NCI-H345 treated with DMSO at 0.1 percent for 48 hours (cell line): ENCODE data around the gene DYNC1H1.

Experiments
- DNase-seq: peaks from one replicate; lab custom pipeline; 2025; ENCODE audit not compliant: unreplicated experiment; lab: John Stamatoyannopoulos, UW

DYNC1H1 gene

DNA sequence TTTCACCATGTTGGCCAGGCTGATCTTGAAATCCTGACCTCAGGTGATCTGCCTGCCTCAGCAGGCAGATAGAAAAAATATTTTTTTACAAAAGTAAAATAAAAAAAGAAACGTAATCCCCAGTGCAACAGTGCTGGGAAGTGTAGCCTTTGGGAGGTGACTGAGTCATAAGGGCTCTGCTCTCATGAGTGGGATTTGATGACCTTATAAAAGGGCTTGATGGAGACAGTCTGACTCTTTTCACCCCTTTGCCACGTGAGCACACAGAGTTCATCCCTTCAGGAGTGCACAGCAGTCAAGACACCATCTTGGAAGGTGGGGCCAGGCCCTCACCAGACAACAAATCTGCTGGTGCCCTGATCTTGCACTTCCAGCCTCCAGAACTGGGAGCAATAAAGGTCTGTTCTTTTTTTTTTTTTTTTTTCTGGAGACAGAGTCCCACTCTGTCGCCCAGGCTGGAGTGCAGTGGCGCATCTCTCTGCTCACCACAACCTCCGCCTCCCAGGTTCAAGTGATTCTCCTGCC is 24.7 kb upstream of the DYNC1H1 start:
- DNase-seq, result no peak

DNA sequence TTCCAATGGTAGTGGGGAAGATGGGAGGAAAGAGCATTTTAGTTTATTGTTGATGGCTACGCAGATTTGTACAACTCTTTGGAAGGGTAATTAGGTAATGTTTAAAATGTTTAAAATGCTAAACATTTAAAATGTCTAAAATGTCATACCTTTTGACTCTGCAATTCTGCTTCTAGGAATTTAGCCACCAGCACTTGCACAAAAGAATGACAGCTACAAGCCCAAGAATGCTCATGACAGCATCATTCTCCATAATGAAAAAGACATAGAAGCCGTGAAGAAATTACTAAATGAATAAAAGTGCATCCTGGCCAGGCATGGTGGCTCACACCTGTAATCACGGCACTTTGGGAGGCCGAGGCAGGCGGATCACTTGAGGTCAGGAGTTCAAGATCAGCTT is 19.9 kb upstream of the DYNC1H1 start:
- DNase-seq, result no peak

DNA sequence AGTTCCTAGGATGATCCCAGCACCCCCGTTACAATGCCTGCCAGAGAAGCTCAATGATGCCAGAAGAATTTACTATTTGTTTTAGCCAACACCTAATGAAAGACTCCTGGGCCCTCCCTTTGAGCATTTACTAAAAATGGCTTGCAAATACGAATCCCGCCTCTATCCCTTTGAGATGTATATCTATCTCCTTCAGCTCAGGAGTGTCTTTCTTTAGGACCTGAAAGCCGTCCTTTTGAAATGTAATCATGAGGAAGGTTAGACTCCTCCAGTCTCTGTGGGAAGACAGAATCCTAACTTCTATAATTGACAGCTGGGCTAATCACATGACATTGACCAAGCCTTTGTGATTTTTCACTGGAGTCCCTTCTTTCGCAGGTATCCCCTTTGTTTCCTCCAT is 19.2 kb upstream of the DYNC1H1 start:
- no peak for DNase-seq

DNA sequence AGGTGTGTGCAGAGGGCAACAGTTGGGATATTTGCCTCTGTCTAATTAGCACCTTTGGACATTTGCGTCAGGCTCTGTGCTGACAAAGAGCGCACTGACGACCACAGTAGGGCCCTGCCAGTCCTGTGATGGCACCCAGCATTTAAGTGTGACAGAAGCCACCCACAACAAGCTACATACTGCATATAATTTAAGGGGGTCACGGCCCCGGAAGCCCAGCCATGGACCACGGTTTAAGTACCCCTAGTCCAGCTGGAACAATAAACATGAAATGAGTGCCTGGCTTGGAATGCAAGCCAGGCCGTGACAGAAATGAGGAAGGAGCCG is 16.8 kb upstream of the DYNC1H1 start:
- DNase-seq, result no peak

DNA sequence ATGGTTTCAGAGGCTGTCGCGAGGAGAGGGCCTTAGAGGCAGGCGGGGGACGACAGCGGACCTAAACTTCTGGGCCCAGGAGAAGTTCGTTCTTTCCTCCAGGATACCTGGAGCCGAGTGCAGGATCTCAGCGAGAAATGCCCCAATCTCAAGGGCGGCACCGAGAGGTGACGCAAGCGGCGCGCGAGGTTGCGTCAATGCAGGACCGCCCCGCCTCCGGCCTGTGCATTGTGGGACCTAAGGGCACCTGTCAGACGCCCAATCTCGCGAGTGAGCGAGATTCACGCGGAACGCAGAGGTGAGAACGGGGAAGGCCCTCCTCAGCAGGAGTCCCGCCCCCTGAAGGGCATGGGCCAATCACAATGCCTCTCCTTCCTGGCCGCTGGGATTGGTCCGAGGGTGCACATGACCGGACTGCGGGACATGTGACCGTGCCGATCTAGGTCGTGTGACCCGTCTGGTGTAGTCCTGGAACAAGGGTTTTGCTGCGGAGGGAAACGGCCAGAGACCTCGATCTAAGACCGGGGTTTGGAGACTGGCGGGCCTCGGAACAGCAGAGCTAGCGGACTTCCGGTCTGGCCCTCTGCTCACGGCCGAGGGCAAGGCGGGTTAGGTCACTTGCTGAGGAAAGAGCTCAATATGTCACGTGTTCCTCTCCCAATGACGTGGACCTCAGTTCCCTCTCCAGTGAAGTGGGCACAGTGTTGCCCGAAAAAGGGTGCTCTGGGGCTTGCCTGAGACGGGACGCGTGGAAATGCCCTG is 16.3 kb upstream of the DYNC1H1 start:
- DNase-seq, result peak; percentile 98

DNA sequence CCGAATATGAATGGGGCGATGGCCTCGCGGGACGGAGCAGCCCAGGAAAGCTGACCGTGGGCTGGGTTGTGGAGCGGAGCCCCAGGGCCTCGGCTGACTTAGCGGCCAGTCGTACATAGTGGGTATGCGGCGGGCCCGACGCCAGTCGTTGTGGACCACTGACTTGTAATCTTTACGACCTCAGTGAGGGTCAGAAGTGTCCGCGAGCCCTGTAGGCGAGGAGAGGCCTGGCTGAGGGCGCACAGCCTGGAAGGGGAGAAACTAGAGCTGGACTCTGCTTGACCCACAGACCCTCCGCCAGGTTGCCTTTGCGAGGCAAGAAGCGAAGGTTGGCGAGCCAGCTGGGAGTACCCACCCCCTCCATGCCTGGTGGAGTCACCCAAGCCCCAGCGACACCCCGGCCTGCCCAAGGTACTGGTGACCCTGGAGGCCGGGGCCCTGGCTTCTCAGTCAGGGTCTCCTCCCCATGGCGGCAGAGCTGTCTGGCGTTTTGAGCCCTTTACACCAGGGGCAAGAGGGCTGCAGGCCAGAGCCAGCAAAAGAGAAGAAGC is 15.6 kb upstream of the DYNC1H1 start:
- DNase-seq, result no peak

DNA sequence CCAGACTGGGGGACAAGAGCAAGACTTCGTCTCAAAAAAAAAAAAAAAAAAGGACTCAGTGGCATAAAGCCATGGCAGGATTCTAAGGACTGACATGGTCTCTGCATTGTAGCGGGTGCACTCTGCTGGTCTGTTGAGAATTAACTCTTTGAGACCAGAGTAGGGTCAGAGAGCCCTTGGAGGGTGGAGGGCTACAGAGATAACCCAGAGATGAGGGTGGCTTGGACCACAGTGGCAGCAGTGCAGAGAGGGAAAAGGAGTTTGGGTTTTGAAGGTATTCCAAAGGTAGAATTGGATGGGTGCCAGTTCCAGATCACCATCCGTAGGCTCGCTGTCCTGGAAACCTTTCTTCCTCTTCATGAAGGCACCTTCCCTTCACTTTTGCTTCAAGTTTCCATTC is 14.3 kb upstream of the DYNC1H1 start:
- no peak for DNase-seq

DNA sequence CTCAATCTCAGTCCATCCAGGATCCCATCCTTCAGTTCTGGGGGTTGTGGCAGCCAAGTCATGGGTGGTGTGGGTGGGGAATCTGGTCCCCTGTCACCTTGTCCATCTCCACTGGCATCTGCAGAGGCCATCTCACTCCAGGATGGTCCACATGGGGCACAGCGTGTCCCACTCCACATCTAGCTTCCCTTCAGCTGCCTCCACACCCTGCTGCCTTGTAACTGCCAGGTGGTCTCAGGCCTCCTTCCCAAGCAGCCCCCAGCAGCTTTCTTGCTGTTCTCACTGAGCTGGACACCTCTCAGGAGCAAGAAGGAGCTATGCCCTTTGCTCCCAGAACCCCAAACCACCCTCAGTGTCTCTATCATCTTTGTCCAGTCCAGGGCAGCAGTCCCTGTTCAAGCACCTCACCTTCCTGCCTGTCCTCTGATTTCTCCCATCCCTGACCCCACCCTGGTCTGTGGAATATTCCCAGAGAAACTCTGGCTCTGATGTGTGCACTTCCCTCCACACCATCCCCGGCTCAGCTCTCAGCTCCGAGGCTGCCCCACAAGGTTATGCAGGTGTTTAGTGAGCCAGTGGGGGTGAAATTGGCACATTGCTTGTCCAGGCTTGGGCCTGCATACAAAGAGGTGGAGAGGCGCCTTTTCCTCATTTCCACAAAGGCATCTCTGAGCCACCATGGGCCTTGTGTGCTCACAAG is 13.7 kb upstream of the DYNC1H1 start:
- no peak for DNase-seq

DNA sequence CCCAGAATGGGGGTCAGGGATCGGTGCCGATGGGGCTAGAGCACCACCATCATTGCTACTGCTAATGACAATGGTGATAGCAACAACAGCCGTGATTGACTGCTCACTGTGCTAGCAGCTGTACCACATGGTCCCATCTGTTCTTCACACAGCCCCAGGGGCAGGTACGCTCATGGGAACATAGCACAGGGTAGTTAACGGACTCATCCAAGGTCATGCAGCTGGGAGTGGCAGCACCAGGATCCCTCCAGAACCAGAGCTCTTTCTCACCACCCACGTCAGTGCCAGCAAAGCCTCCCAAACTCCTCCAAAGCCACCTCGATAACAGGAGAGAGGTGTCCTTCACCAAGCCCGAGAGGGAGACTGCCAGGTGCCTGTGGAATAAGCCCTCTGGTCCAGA is 11.2 kb upstream of the DYNC1H1 start:
- DNase-seq, result no peak

DNA sequence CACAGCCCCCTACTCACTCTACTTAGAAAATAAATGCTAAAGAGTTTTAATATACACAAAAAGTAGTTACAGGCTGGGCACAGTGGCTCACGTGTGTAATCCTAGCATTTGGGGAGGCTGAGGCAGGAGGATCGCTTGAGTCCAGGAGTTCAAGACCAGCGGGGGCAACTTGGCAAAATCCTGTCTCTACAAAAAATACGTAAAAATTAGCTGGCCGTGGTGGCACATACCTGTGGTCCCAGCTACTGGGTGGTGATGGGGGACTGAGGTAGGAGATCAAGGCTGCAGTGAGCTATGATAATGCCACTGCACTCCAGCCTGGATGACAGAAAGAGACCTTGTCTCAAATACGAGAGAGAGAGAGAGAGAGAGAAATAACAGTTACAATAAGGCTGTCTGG is 9.9 kb upstream of the DYNC1H1 start:
- no peak for DNase-seq

DNA sequence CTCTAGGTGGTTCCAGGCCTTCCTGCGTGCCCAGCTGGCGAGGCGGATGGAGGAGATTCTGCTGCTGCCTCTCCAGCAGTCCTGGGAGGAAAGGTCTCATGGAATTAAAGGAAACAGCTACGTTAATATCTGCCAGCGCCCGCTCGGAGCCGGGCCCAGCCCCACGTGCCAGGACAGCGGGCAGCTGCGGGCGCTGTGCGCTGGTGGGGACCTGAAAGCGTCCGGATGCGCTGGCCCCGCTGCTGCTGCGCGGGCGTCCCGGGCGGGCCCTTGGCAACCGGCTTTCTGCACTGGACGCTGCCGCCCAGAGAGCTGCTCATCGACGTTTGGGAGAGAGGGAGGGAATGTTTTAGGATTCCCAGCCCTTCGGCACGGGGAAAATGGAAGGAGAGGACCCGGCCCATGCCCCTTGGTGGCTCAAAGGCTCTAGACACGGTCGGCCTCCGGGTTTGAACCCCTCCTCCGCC is 8.6 kb upstream of the DYNC1H1 start:
- DNase-seq, result no peak

DNA sequence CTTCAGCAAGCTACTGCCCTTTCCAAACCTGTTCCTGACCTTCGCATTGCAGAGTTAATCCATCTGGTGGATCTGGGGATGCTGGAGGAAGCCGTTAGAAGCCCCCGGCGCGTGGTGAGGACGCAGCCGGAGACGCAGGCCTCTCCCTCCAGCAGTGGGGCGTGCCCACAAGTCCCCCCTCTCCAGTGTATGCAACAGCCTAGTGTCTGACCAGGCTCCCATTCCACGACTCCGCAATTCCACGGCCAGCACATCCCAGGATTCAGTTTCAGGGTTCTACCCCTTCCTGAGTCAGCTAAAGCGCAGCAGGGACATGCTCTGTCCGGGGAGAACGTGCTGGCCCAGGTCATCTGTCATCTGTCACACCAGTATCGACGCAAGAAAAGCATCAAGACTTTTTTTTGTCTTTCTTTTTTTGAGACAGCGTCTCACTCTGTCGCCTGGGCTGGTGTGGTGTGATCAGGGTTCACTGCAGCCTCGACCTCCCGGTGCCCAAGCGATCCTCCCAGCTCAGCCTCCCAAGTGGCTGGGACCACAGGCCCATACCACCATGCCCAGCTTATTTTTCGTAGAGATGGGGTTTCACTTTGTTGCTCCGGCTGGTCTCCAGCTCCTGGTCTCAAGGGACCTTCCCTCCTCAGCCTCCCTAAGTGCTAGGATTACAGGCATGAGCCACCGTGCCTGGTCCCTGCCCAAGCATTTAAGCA is 8.0 kb upstream of the DYNC1H1 start:
- DNase-seq, result no peak

DNA sequence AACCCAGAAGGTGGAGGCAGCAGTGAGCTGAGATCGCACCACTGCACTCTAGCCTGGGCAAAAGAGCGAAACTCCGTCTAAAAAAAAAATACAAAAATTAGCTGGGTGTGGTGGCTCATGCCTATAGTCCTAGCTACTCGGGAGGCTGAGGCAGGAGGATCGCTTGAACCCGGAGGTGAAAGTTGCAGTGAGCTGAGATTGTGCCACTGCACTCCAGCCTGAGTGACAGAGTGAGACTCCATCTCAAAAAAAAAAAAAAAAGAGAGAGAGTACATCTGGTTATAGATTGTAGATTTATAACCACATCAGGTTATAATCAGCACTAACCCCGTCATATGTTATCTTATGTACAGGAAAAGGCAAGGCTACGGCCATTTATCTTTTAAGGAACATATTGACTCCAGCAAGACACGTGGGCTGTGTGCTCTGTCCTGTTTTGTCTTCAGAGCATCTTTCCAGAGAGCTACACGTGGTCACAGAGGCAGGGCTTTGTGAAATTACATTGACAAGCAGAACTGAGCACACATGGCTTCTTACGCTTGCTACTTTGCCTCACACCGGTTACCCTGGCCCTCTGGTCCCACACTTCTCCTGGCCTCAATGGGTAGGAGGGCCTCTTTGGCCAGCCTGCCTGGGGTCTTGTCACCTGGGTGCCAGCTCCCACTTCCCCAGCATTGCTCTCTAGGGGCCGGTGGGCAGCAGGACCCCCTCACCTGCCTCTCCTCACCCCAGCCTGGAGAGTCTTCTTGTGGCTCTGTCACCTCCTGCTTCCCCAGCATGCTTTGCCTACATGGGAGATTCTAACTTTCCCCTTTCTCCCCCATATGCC is 6.8 kb upstream of the DYNC1H1 start:
- DNase-seq, result no peak

DNA sequence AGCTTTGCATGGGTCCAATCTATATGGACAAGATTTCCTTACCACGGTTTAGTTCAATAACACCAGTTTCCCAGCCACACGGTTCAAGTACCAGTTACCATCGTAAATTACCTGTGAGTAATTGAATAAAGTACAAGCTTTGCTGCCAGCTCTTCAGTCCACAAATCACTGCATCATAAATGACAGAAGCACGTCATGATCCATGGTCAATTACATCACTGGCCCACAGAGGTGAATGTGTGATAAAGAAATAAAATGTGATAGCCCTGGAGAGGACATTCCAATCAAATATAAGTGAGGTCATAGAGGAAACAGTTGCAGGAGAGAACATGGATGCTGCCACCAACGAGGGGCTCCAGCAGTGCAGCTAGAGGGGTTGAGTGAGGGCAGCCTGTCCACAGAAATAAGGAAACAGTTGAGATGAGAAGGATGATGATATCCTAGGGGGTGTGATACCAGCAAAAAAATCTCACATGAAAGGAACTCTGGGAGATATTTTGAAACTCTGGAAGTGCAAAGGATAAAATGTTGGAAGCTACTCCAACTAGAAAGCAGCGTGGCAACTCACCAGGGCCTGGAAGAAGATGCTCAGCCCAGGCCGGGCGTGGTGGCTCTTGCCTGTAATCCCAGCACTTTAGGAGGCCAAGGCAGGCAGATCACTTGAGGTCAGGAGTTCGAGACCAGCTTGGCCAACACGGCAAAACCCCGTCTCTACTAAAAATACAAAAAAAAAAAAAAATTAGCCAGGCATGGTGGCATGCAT is 5.8 kb upstream of the DYNC1H1 start:
- no peak for DNase-seq

DNA sequence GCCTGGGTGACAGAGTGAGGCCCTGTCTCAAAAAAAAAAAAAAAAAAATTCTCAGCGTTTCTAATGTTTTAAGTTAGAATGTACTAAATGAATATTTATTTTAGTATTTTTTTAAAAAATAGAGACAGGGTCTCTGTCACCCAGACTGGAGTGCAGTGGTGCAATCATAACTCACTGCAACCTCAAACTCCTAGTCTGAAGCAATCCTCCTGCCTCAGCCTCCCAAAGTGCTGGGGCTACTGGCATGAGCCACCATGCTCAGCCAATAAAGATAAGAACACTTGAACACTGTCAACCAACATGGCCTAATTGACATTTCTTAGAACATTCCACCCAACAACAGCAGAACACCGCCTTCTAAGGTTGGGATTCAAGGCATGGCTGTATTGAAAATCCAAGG is 5.1 kb upstream of the DYNC1H1 start:
- no peak for DNase-seq

DNA sequence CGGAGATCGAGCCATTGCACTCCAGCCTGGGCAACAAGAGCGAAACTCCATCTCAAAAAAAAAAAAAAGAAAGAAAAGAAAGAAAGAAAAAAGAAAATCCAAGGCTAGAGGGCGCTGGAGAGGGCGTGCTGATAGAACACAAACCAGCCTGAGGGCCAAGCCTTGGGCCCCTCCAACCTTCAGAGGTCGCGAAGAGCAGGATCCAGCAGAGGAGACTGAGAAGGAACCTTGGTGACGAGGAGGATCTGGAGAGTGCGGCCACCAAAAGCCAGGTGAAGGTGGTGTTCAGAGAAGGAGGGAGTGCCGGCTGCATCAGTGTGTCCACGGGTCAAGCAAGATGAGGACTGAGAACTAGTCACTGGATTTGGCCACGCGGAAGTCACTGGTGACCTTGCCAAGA is 4.1 kb upstream of the DYNC1H1 start:
- no peak for DNase-seq

DNA sequence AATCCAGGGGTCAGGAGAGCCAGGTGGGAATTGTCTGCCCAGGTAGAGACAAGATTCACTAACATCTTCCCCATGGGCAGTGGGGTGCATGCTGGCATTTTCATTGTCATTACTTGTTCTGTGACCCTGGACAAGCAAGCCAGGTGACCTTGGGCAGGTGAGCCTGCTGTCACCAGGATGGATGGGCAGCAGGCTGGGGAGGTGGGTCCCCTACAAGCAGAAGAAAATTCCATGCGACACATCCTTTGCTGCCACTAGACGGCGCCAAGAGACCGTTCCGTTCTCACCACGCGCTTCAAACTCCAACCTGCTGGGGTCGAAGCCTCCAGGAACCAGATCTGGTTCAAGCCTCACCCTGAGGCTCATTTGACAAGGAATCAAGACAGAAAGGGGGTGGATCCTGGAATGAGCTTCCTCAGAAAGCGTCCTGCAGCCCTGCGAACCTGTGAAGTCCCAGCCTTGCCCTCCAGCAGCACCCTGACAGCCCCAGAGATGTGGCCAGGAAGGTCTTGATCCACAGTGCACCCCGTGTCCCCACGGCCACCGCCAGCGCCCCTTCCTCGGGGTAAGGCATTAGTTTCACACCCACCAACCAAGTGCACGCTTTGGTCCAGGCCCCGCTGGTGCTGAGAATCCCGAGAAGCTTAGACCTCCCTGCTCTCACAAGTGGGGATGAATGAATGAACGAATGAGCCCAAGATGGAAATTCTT is 3.2 kb upstream of the DYNC1H1 start:
- peak; percentile 69 for DNase-seq

DNA sequence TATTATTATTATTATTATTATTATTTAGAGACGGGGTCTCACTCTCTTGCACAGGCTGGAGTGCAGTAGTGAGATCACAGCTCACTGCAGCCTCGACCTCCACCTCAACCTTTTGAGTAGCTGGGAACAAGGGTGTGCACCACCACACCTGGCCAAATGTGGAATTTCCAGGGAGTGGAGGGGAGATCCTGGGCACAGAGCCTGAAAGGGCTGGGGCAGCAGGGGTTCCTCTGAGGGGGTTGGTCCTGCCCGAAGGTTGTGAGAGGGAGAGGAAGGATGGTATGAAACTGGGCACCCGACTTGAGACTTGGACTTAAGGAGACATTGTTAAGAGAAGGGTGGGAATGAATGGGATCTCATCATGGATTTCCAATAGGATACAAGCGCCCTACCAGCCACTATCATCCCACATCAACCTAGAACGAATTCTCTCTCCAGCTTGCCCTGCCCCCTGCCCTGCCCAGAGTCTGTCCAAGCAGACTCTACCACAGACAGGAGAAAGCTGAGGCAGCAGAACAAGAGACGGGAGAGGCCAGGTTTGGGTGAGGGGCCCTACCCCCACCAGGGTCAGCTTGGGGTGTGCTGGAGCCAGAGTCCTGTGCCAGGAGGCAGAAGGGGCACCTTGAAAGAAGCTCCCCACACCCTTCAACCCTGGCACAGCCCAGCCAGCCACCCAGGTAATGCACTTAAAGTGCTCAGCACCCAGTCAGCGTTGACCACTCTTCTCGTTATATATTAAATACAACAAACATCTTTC is 2.4 kb upstream of the DYNC1H1 start:
- no peak for DNase-seq

DNA sequence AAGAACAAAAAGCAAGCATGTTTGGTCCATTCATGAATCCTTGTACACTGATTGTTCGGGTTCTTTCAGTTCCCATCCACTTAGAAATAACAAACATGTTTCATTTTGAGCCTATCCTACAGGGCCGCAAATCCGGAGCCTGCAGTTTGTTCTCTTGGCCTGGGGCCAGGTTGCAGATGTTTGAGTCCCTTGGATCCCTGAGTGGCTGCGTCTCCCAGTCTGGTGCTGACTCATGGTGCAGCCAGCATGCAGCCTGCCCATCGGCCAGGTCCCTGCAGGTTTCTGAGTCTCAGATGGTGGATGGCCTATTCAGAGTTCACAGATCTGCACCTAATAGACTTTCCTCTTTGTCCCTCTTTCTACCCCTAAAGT is 1.9 kb upstream of the DYNC1H1 start:
- DNase-seq, result peak; percentile 70
